Endothelial cell of umbilical vein (primary cell): Measurements from ENCODE around the gene TNRC6C. TPM values are rescaled to one million over a fixed set of nuclear protein-coding genes. Genes with fewer than 3 reads are reported as not detected.

Experiments
- BruUV-seq: library from RNA; stranded (reverse); fragments of 400-500 nt; replicated peaks from 2 replicates; lab custom pipeline; 2021; lab: Mats Ljungman, UMichigan
- CTCF ChIA-PET: fragments of 300-600, 350-600 bp; sonication (Branson Sonifier 250); formaldehyde crosslinking; loops from one replicate; lab custom pipeline; 2021; ENCODE audit warnings: antibody characterized with exemption, inconsistent platforms; lab: Charles Lee
- POLR2A ChIA-PET: fragments of 300-600, 350-600 bp; sonication (Branson Sonifier 250); formaldehyde crosslinking; loops from one replicate; lab custom pipeline; 2021; ENCODE audit warnings: antibody characterized with exemption, inconsistent platforms; lab: Charles Lee
- DNase-seq: peaks from one replicate; pipeline ENCODE4 v3.0.0-alpha.2; 2011; ENCODE audit warnings: low read depth, low spot score
- FAIRE-seq: peaks from 2 replicates; lab custom pipeline; 2011; peaks lifted over from hg19 to GRCh38; lab: Jason Lieb, UNC
- H2AFZ ChIP-seq: 2 replicates; pipeline ENCODE4 v1.6.0; 2012; ENCODE audit warnings: low read depth, low read length, control low read depth, inconsistent platforms
- H3K27ac ChIP-seq: 2 replicates; pipeline ENCODE4 v1.5.1; 2011; ENCODE audit warnings: low read depth, mild to moderate bottlenecking, control low read depth, low read length, moderate library complexity; ENCODE audit not compliant: insufficient read depth
- H3K27me3 ChIP-seq, 2 experiments: 2 replicates each; pipeline versions ENCODE4 v1.6.0 to v1.6.1; 2011; ENCODE audit warnings: low read length in 2 of 2, mixed read lengths in 1 of 2; ENCODE audit not compliant: control insufficient read depth in 2 of 2, insufficient read depth in 2 of 2
- H3K36me3 ChIP-seq, 2 experiments: 2 replicates in 1 of 2; 3 replicates in 1 of 2; pipeline ENCODE4 v1.5.1; 2011; ENCODE audit warnings: low read length in 2 of 2, mild to moderate bottlenecking in 1 of 2, moderate library complexity in 1 of 2; ENCODE audit not compliant: control insufficient read depth in 2 of 2, insufficient read depth in 2 of 2; ENCODE audit errors: extremely low read depth in 1 of 2
- H3K4me1 ChIP-seq: 3 replicates; pipeline ENCODE4 v1.5.1; 2011; ENCODE audit warnings: mild to moderate bottlenecking, low read length; ENCODE audit not compliant: control insufficient read depth, insufficient read depth; ENCODE audit errors: extremely low read depth
- H3K4me2 ChIP-seq: 2 replicates; pipeline ENCODE4 v1.6.1; 2011; ENCODE audit warnings: low read length, control low read depth, mixed read lengths; ENCODE audit not compliant: insufficient read depth
- H3K4me3 ChIP-seq, 3 experiments: fragments of 200-600 bp in 1 of 3; sonication (generic), shearing (Covaris generic) in 1 of 3; replicated peaks in 1 of 3; 2 replicates each; pipeline ENCODE4 v1.5.1; 2011 to 2016; ENCODE audit warnings: control low read depth in 3 of 3, low read length in 3 of 3, mild to moderate bottlenecking in 2 of 3, inconsistent platforms in 1 of 3, low read depth in 1 of 3, moderate library complexity in 1 of 3; ENCODE audit not compliant: insufficient read depth in 1 of 3
- H3K79me2 ChIP-seq: 2 replicates; pipeline ENCODE4 v1.6.0; 2012; ENCODE audit warnings: low read length, inconsistent platforms; ENCODE audit not compliant: control insufficient read depth, insufficient read depth
- H3K9ac ChIP-seq: replicated peaks from 2 replicates; pipeline ENCODE3; 2011; ENCODE audit warnings: low read length, control low read depth; ENCODE audit not compliant: insufficient read depth; ENCODE audit errors: extremely low read depth
- H3K9me1 ChIP-seq: replicated peaks from 3 replicates; pipeline ENCODE4 v1.6.0; 2011; ENCODE audit warnings: mild to moderate bottlenecking, low read length; ENCODE audit not compliant: control insufficient read depth, insufficient read depth; ENCODE audit errors: extremely low read depth
- H3K9me3 ChIP-seq: replicated peaks from 2 replicates; pipeline ENCODE4 v1.5.1; 2012; ENCODE audit warnings: low read length, inconsistent platforms; ENCODE audit not compliant: control insufficient read depth, insufficient read depth
- H4K20me1 ChIP-seq: replicated peaks from 2 replicates; pipeline ENCODE3; 2011; ENCODE audit warnings: mild to moderate bottlenecking, low read length; ENCODE audit not compliant: control insufficient read depth, insufficient read depth; ENCODE audit errors: extremely low read depth
- EZH2 ChIP-seq: IDR thresholded peaks from 2 replicates; pipeline ENCODE4 v1.6.1; 2012; ENCODE audit warnings: borderline replicate concordance, low read depth, mild to moderate bottlenecking, moderate library complexity, low read length, inconsistent platforms; ENCODE audit not compliant: severe bottlenecking
- GATA2 ChIP-seq: IDR thresholded peaks from 2 replicates; pipeline ENCODE4 v1.7.0; 2011; ENCODE audit warnings: low read depth, mild to moderate bottlenecking, moderate library complexity, mixed read lengths, low read length; ENCODE audit not compliant: insufficient read length, insufficient read depth
- JUN ChIP-seq: IDR thresholded peaks from 2 replicates; pipeline ENCODE4 v1.6.1; 2011; ENCODE audit warnings: borderline replicate concordance, low read depth; ENCODE audit not compliant: insufficient read length, insufficient read depth
- MYC ChIP-seq: IDR thresholded peaks from one replicate; pipeline ENCODE4 v1.6.1; 2011; ENCODE audit warnings: mild to moderate bottlenecking, low read depth, low read length
- dilution Hi-C: fragments of 300-500 bp; cut with MboI; formaldehyde crosslinking; loops from one replicate; pipeline ENCODE4 v1.15.0; 2019; ENCODE audit warnings: low sequenced_read_pairs; ENCODE audit not compliant: extremely low pct_ligation_motif_present
- intact Hi-C: fragments of 100-400 bp; cut with micrococcal nuclease; formaldehyde crosslinking; loops from one replicate; pipeline ENCODE4 v1.10.0; 2022
- polyA plus RNA-seq, 4 experiments: library from polyadenylated mRNA; depleted of rRNA in 3 of 4; stranded (reverse) in 3 of 4; unstranded in 1 of 4; fragments of >200 nt; gene quantifications; 2 replicates each; pipeline versions ENCODE4 v1.2.1 to v1.2.3, GENCODE V29; 2011 to 2012; ENCODE audit warnings: missing spikeins in 1 of 4
- total RNA-seq: library from RNA; stranded (reverse); gene quantifications from 2 replicates; pipeline ENCODE4 v1.2.3, GENCODE V29; 2021
- TF ChIP-seq, protein P1 (sequence below), 2 donors: IDR thresholded peaks; 1 replicate in 1 of 2; 2 replicates in 1 of 2; pipeline ENCODE4 v1.5.1; 2011; ENCODE audit warnings: low read length in 2 of 2, mild to moderate bottlenecking in 2 of 2, moderate library complexity in 2 of 2, control low read depth in 1 of 2, inconsistent platforms in 1 of 2, low read depth in 1 of 2; ENCODE audit not compliant: insufficient read depth in 1 of 2; ENCODE audit errors: extremely low read depth in 1 of 2
- TF ChIP-seq, protein P2 (sequence below): IDR thresholded peaks from 2 replicates; pipeline ENCODE4 v1.6.1; 2011; ENCODE audit not compliant: insufficient read depth, insufficient read length

TNRC6C gene
- total and polyA plus RNA-seq, 2 donors (not counting 3 experiments of a cell fraction or from before 2014, with no cell fraction given) = 2.1 to 17.5 TPM

- H3K4me3 ChIP-seq = no peak overlapping the region
- no peak overlapping the region for H3K4me2 ChIP-seq
- no peaks in the 10 kb centered on the region for H3K9me1 ChIP-seq
- no peaks in the 10 kb centered on the region for H4K20me1 ChIP-seq
- FAIRE-seq (no peak), DNase-seq (no peak)
- POLR2A ChIA-PET = no interaction called here
- dilution Hi-C loops = no loop called here
- intact Hi-C loops = no loop called here
- CTCF ChIA-PET = interaction anchor here (0.9 to 4.4 kb wide), 4 partner anchors 10 to 30 kb away, joined by 3 to 34 read pairs (median 6); no protein-coding TSS in a partner anchor
- H3K36me3 ChIP-seq = no peaks in the 10 kb centered on the region
- H3K4me1 ChIP-seq = peaks cover 5% of the 10 kb centered on the region
- H3K79me2 ChIP-seq = no peaks in the 10 kb centered on the region
- TF ChIP-seq, protein P1, sequence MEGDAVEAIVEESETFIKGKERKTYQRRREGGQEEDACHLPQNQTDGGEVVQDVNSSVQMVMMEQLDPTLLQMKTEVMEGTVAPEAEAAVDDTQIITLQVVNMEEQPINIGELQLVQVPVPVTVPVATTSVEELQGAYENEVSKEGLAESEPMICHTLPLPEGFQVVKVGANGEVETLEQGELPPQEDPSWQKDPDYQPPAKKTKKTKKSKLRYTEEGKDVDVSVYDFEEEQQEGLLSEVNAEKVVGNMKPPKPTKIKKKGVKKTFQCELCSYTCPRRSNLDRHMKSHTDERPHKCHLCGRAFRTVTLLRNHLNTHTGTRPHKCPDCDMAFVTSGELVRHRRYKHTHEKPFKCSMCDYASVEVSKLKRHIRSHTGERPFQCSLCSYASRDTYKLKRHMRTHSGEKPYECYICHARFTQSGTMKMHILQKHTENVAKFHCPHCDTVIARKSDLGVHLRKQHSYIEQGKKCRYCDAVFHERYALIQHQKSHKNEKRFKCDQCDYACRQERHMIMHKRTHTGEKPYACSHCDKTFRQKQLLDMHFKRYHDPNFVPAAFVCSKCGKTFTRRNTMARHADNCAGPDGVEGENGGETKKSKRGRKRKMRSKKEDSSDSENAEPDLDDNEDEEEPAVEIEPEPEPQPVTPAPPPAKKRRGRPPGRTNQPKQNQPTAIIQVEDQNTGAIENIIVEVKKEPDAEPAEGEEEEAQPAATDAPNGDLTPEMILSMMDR (IDR thresholded peaks at IDR 0.05; ENCODE audit: extremely low read depth in 1 of 2, insufficient read depth in 1 of 2, low read depth in 1 of 2, low read length in 2 of 2) = no peak
- TF ChIP-seq JUN = no peak
- no peak for TF ChIP-seq MYC
- TF ChIP-seq, protein P2, sequence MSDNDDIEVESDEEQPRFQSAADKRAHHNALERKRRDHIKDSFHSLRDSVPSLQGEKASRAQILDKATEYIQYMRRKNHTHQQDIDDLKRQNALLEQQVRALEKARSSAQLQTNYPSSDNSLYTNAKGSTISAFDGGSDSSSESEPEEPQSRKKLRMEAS = no peak
- TF ChIP-seq EZH2 = no peak
- no peak for TF ChIP-seq GATA2
- no peak overlapping the region for H2AFZ ChIP-seq
- BruUV-seq = no TSS peak
- H3K27me3 ChIP-seq = no peaks in the 10 kb centered on the region
- no peak overlapping the region for H3K27ac ChIP-seq
- no peak overlapping the region for H3K9ac ChIP-seq
- no peaks in the 10 kb centered on the region for H3K9me3 ChIP-seq
Observed at GRCh38 chr17:78029697-78030096, 71.2 kb downstream of the TNRC6C start.
